Limb (tissue), 2 donors: Measurements from ENCODE around the gene CACNA1A.

Source experiments
- DNase-seq, 2 donors: peaks; one replicate each; pipeline ENCODE4 v3.0.0-alpha.2; 2016; ENCODE audit errors: extremely low spot score in 2 of 2

CACNA1A gene

DNA sequence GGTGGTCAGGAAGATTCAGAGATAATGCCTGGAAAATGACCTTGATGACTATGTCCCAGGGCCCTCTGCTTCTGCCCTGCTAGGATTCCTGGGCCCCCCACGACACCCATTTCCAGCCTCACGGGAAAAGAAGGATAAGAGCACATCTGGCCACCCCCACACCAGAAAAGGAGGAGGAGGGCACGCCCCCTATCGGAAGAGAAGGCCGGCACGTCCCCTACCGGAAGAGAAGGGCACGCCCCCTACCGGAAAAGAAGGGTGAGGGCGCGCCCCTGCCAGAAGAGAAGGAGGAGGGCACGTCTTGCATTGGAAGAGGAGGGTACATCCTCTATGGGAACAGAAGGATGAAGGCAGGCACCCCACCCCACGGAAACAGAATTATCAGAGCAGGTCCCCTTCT, 271.8 kb downstream of the CACNA1A start:
- DNase-seq = no peak

DNA sequence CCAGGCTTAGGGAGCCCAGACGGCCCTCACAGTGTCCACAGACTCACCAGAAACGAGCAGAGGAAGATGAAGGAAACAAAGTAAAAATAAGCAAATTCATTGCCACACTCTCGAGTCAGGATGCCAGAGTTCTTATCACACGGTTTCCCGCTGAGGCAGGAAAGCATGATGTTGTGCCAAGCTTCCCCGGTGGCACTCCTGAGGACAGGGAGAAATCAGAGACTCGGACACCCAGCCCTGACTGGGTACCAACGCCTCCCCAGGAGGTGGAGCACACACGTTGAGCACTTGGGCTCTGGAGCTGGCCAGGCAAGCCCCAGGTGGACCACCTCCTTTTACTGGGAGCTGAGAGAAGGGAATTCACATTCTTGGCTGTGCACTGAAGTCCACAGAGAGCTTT, 274.6 kb downstream of the CACNA1A start:
- no peak for DNase-seq

DNA sequence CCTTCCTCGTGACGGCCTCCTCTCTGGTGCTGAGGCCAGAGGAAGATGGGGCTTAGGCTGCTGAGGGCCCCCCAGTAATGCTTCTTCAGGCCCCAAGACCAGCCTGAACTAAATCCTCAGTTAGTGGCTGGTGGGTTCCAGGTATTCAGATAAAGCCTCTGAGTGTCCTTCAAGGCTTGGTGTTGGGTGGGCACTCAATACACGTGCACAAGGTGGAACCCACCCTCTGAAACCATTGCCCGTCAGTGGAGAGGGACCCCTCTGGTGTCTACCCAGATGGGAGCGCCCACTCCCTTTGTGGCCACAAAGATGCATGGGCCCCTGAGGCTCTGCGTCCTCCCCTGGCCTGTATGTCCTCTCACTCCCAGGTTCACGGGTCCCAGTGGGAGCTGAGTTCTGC, 277.0 kb downstream of the CACNA1A start:
- no peak for DNase-seq

DNA sequence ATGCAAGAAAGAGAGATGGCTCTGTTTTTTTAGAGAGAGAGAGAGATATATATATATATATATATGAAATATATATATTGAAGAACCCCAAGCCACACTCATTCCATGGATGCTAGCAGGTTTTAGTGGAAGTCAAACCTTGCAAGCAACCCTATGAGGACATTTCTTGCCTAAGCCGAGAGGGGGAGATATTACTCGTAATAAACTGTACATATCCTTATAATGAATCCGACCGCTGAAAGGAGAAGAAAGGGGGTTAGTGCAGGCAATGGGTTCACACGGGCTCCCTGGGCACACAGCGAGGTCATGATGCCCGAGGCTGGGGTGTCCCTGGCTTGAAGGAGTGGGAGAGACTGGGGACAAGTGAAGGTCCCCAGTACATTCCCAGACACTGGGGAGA, 277.7 kb downstream of the CACNA1A start:
- DNase-seq = no peak

DNA sequence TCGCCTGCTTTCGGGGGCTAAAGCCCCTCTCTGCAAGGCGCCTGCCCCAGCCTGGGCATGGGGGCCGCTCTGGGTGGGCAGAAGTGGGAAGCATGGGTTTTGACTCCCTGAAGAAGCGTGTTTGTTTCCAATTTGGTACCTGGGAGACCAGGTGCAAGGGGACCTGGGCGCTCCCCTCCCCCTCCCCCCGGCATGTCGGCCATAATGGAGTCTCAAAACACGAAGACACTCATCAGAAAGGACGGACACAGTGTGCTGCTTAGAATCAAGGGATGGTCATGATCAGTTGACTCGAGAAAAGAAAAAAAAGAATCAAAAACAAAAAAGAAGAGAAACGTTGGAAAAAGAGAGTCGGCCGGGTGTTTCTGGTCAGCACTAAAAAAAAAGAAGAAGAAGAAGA, 279.3 kb downstream of the CACNA1A start:
- no peak for DNase-seq

DNA sequence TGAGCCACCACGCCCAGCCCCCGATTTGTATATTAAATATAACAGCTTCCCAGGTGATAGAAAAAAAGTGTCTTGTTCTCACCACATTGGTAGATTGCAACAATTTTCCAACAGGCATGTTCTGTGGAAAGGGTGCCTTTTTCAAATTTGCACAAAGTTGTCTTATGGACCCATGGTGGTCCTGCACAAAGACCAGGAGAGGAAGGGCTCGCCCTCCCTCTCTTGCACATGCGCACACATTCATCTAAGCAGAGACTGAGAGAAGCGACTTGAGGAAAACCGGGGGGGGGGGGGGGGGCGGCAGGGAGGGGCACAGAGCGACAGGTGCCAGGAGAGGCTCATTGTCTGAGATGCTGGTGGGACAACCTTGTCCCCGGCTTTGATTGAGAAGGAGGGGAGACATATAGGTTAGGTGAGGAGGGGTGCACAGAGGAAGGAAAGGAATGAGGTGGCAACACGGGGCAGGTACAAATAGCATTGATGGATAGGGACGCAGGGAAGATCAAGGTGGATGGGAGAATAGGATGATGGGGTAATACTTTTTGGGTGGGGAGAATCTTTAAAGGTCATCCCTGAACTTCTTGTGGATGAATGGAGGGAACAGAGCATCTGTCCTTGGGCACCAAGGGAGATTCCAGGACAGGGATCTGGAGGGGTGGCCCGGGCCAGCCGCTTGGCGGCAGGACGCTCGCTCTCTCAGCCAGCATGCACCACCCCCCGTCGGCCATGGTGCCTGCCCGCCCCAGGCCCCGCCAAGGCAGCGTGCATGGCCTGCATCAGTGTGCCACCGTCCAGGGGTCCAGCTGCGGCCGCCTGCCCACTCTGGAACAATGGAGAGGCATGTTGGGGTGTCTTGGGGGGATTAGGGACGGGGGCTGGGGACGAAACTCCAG, 280.1 kb downstream of the CACNA1A start:
- no peak for DNase-seq

DNA sequence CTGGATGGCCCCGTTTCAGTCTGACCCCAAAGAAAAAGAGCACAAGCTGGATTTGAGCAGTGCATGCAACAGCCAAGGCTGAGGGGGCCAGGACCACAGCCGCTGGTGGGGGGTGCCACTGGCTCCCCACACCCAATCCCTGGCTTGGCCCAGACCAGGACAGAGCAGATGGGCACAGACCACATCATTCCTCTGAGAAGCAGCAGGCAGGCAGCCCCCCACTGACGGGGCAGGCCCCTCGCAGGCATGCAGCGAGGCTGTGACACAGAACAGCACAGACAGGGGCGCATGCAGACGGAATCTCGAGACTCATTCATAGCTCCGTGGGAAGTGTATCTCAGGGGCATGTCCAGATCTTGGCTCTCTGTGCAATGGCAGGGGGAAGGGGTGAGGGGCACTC, 281.2 kb downstream of the CACNA1A start:
- no peak for DNase-seq

DNA sequence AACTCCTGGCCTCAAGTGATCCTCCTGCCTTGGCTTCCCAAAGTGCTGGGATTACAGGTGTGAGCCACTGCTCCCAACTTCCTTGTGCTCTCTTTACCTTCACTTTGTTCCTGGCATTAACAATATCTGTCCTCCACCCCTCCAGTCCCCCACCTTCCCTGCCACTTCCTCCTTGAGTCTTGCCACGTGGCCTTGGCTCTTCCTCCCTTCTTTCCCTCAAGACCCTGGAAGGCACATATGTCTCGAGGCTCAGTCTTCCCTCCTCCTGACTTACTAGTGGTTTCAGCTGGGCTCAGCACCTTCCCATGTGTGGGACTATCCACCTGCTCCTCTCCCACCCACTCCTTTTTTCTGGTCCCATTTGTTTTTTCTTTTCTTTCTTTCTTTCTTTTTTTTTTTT, 285.4 kb downstream of the CACNA1A start:
- no peak for DNase-seq

DNA sequence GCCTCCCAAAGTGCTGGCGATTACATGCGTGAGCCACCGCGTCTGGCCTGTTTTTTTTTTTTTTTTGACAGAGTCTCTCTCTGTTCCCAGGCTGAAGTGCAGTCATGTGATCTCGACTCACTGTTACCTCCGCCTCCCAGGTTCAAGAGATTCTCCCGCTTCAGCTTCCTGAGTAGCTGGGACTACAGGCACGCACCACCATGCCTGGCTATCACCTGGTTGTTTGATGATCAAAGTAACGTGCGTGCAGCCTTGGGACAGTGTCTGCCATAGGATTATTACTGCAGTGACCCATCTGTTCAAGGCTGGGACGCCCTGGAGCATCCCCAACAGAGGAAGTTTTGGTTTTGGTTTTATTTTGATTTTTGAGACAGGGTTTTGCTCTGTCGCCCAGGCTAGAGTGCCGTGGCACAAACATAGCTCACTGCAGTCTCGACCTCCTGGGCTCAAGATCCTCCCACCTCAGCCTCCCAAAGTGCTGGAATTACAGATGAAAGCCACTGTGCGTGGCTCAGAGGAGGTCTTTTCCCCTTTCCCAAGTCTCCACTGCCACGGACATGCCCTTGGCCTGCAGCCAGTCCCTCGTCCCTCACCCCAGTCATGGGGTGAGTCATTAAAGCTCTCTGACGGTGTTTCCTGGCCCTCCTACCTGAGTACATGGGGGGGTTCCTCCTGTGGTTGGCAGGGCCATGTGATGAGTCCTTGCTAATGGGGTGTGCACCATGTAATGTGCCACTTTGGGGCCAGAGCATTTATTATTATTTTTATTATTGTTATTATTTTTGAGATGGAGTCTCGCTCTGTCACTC, 290.5 kb downstream of the CACNA1A start:
- no peak for DNase-seq

DNA sequence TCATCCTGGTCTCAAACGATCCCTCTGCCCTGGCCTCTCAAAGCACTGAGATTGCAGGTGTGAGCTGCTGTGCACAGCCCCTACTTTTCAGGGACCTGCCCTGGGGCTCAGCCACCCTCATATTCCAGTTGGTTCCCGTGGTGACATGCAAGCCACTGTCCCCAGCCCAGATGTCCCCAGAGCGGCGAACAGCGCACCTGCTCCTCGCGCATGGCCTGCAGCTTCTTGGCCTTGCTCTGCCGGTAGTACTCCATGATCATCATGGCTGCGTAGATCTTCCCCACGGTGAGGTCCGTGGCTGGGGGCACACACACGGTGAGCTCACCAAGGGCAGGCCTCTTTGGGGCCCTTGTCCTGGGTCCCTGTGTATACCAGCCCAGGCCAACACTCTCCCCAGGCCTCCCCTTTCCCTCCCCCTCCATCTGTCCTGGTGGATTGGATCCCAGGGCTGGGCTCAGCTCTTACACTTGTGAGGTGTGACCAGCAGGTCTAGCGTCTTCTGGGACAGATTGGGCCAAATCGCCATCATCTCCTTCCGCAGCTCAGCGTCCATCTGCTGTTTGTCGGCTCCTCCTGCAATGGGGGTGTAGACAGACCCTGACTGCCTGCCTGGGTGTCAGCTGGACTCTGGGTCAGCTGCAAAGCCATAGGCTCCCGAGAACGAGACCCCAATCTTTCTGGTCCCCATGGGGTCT, 292.1 kb downstream of the CACNA1A start:
- DNase-seq = no peak

DNA sequence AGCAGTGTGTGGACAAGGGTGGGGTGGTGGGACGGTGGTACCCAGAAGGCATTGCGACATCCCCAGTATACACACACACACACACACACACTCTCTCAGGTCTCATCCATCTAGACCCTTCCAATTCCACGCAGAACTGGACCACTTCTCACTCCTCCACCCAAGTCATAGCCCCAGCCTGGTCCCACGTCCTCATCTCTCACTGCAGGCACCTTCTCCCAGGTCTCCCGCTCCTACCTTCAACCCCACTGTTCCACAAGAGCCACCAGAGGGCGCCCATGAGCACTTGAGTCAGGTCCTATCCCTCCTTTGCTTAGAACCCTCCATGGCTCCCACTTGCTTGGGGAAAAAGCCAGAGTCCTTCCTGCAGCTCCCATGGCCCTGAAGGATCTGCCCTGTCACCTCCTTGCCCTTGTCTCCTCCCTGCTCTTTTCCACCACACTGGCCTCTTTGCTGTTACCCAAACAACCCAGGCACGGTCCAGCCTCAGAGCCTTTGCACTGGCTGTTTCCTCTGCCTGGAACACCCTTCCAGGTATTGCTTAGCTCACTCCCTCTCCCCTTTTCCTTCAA, 293.4 kb downstream of the CACNA1A start:
- DNase-seq = no peak

DNA sequence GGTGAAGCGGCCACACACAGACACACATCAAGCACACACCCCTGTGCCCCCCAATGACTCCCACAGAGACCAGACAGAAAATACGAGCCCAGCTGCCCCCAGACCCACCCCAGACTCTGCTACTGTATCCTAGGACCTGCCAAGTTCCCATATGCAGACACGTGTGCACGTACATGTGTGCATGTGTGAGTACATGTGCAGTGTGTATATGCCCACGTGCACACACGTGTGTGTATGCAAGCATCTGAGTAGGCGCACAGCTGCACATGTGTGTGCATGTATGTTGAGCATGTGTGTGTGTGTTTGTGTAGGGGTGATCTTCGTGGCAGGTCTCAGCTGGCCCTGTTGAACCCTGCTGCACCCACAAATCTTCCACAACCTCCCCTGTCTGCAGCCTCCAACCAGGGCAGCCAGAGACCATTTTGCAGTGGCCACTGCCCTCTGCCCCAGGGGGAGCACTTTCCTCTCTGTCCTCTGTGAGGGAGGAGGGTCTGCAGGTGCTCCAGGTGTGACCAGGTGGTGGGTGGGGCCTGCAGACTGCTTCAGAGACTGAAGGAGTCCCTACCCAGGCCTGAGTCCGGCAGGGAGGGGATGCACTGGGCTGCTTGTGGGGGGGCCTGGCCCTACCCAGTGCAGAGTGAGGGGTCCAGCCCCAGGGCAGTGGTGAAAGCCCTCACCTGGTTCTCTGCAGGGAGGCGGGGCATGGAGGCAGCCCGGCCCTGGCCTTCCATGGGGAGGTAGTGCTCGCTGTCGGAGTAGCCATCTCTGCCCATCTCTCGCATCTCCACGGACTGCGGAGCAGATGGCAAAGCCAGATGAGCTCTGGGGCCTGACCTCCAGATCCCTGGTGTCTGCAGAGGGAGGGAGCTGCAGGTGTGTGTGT, 294.6 kb downstream of the CACNA1A start:
- DNase-seq = no peak

DNA sequence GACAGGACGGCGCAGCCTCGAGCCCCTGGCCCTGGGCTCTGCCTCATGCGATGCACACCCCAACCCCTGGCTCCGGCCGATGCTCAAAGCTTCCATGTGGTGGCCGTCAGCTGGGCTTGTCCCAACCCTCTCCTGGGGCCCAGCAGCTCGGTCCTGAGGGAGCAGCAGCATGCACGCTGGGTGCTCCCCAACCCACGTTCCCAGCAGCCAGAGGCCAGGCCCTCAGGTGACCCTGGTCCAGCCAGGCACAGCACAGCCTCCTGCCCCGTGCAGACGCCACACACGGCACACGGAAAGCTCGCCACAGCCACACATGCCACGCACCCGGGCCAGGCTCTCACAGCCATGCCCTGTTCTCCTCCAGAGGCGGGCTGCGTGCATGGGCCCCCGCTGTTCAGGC, 295.3 kb downstream of the CACNA1A start:
- no peak for DNase-seq

DNA sequence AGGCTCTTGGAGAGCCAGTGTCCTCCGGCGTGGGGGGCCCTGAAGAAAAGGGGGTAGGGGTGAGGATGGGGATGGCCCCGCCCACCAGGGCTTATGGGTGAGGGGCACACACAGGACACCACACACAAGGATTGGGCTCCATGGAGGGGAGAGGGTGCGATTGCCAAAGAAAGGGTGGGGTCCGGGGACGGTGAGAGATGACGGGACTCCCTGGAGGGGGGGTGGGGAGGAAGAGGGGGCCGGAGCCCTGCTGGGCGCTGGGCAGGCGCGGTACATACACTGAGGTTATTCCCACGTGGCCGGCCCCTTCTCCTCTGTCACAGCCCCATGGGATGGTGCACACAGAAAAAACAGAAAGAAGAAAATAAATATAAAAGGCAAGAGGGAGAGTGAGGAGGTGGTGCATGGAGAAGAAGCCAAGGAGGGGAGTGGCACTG, 295.9 kb downstream of the CACNA1A start:
- no peak for DNase-seq

DNA sequence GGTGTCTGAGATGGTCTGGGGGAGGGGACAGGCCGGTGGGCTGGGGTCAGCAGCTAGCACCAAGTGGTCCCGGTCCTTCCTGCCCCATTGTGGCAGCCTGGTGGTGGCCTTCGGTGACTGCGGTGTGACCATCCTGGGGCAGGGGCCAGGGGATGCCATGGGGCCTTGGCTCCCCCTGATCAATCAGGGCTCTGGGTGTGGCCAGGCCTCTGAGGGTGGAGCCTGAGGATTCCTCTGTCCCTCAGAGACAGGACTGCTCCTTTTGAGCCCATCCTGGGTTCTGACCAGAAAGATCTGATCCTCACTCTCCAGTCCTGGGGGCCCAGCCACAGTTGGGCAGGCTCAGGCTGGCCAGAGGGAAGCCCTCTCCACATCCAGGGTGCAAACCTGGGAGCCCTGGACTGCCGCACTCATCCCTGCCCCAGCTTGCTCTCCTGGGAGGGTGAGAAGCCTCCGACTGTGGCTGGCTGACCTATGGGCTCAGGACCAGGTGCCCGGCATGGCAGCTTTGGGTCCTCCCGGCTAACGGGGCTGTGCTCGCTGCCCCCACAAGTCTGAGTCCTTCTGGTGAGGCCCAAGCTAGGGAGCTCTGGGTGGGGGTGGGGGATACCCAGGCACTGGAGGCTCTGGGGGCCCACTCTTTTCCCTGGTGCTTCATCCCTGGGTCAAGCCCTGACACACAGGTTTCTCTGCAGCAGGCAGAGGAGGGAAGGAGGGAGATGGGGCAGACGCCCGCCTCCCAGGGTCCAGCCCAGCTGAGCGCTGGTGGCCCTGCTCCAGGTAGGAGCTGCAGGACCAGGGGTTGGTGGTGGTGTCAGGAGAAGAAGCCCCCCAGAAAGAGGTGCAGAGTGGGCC, 296.6 kb downstream of the CACNA1A start:
- no peak for DNase-seq

DNA sequence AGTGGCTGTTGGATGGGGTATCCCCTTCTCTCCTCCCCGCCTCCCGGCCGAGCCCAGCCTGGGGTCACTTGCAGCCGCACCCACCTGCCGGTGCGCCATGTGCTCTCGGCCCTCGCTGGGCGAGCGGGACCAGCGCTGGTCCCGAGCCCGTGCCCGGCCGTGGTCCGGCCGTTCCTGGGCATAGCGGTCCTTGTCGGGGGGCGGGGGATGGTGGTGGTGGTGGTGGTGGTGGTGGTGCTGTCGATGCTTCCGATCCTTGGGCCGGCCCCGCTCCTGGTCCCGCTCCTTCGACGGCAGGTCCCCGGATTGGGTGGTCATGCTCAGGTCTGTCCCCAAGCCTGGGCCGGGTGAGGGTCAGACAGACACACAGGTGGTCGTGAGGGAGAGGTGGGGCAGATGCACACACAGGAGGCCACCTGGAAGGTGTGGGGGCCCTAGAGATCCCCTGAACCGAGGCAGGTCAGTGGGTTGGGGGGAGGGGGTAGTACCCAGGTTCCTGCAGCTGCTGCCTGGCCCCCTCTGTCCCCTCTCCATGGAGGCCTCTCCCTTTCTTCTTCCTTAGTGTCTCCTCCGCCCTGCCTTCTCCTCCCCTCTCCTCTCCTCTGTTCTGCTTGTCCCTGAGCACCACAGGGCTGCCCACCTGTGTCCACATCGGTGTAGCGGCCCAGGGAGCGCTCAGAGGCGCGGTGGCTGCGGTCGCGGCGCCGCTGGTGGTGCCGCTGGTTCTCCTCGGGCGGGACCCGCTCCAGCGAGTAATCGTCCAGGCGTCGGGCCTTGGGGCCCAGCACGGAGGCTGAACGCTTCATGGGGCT, 297.4 kb downstream of the CACNA1A start:
- no peak for DNase-seq

DNA sequence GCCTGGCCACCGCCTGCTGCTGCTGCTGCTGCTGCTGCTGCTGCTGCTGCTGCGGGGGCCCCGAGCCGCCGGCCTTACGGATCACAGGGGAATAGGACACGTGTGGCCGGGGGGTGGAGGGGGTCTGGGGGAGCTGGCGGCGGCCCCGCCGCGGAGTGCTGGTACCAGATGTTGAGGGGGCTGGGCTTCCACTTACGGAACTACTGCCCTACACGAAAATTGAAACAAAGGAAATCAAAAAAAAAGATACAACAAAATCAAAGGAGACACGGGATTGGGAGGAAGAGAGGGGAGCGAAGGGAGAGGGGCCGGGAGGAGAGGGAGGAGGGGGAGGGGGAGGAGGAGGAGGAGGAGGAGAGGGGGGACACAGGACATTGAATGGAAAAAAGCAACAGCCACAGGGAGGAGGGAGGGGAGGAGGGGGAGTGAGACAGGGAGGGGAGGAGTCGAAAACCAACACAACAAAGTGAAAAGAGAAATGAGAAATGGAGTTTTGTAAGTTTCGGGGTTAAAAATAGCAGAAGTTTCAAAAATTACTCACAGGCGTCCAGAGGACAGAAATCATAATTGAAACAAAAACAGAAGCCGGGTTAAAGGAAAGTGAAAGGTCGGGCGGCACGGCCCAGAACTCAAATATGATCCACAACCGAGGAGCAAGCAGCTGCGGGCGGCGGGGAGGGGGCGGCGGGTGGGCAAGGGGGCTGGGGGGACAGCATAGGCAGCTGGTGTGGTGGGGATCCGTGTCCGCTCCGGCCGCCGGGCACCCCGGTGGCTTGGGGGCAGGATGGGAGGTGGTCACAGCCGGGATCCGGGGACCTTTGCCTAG, 298.2 kb downstream of the CACNA1A start:
- peak; percentile 82 to 87 for DNase-seq

DNA sequence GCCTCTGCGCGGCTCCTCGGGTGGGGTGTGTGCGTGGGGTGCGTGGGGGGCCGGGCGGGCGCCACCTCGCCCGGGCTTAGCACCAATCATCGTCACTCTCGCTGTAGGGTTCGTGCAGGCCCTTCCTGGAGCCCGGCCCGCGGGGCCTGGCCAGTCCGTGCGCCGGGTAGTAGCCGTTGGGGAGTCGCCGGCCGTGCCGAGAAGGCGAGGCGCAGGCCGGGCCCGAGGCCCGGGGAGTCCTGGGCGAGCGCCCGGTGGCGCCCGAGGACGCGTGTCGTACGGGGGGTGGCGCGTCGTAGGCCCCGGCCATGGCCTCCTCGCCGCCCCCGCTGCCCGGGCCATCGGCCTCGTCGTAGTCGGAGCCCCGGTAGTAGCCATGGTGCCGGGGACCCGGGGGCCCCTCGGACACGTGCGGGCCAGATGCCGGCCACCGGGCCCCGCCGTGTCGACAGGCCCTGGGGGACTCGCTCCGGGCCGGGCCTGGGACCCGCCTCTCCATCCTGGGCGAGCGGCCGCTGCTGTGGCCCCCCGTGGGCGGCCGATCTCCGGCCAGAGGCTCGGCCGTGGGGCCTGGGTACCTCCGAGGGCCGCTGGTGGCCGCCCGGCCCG, 298.9 kb downstream of the CACNA1A start:
- peak in 1 of 2 donors; percentile 39 for DNase-seq
